Measurements from ENCODE around the gene NRXN3. TPM values are rescaled to one million over a fixed set of nuclear protein-coding genes. Genes with fewer than 3 reads are reported as not detected.

NRXN3 gene
- total and polyA plus RNA-seq, 2 experiments from 2014 or later: 0.08 to 0.11 TPM

- Histone ChIP-seq H3K4me1 (ENCODE audit: insufficient read depth) (no peaks in the 10 kb centered on the region), H3K4me3 (no peak overlapping the region), H3K36me3 (ENCODE audit: low read depth) (no peaks in the 10 kb centered on the region), H3K9me2 (ENCODE audit: insufficient read depth) (no peaks in the 10 kb centered on the region), H3K4me2 (ENCODE audit: unreplicated experiment) (no peak overlapping the region), H3K9me3 (ENCODE audit: low read depth) (no peaks in the 10 kb centered on the region), H3K79me2 (ENCODE audit: insufficient read depth) (no peaks in the 10 kb centered on the region), H4K20me1 (ENCODE audit: insufficient read depth) (no peaks in the 10 kb centered on the region), H3K27me3 (replicated peaks; ENCODE audit: insufficient read depth) (no peaks in the 10 kb centered on the region), H3F3A (ENCODE audit: insufficient read depth) (no peaks in the 10 kb centered on the region), H2AFZ (no peak overlapping the region), H3K27ac (no peak overlapping the region), H3K9ac (no peak overlapping the region)
- TF ChIP-seq EZH2 (IDR thresholded peaks at IDR 0.05; ENCODE audit: insufficient read depth, poor library complexity, severe bottlenecking): no peak
- TF ChIP-seq EZH2phosphoT487 (IDR thresholded peaks at IDR 0.05; ENCODE audit: insufficient read depth, low read depth): no peak
- in situ Hi-C loops (cut with MboI): no loop called here
- DNase-seq: no peak
- WGBS, 2 experiments (ENCODE audit: low coverage in 1 of 2, low lambda C conversion rate in 2 of 2, missing lambda C conversion rate in 2 of 2): 15 to 17% methylated on average over 4 of the region's 4 CpGs
Measured at GRCh38 chr14:79251278-79251677, 1081.1 kb downstream of the NRXN3 start.

GRCh38 chr14:79253576-79253975 lies 1083.4 kb downstream of the NRXN3 start:
- Histone ChIP-seq H3F3A (ENCODE audit: insufficient read depth) (no peaks in the 10 kb centered on the region), H3K9ac (no peak overlapping the region), H3K27ac (no peak overlapping the region), H3K9me2 (ENCODE audit: insufficient read depth) (no peaks in the 10 kb centered on the region), H3K79me2 (ENCODE audit: insufficient read depth) (no peaks in the 10 kb centered on the region), H3K4me1 (ENCODE audit: insufficient read depth) (no peaks in the 10 kb centered on the region), H3K27me3 (replicated peaks; ENCODE audit: insufficient read depth) (no peaks in the 10 kb centered on the region), H3K4me2 (ENCODE audit: unreplicated experiment) (no peak overlapping the region), H3K9me3 (ENCODE audit: low read depth) (no peaks in the 10 kb centered on the region), H4K20me1 (ENCODE audit: insufficient read depth) (no peaks in the 10 kb centered on the region), H3K36me3 (ENCODE audit: low read depth) (no peaks in the 10 kb centered on the region), H3K4me3 (no peak overlapping the region), H2AFZ (no peak overlapping the region)
- 14 to 22% methylated on average over 3 of the region's 3 CpGs for WGBS, 2 experiments (ENCODE audit: low coverage in 1 of 2, low lambda C conversion rate in 2 of 2, missing lambda C conversion rate in 2 of 2)
- in situ Hi-C loops (cut with MboI): no loop called here
- TF ChIP-seq EZH2phosphoT487 (IDR thresholded peaks at IDR 0.05; ENCODE audit: insufficient read depth, low read depth) (no peak), EZH2 (IDR thresholded peaks at IDR 0.05; ENCODE audit: insufficient read depth, poor library complexity, severe bottlenecking) (no peak)
- no peak for DNase-seq

- no peak overlapping the region for H3K9ac ChIP-seq
- 20 to 33% methylated on average over 3 of the region's 3 CpGs for WGBS, 2 experiments (ENCODE audit: low coverage in 1 of 2, low lambda C conversion rate in 2 of 2, missing lambda C conversion rate in 2 of 2)
- H3K9me3 ChIP-seq (ENCODE audit: low read depth): no peaks in the 10 kb centered on the region
- no peaks in the 10 kb centered on the region for H3K27me3 ChIP-seq (replicated peaks; ENCODE audit: insufficient read depth)
- TF ChIP-seq EZH2 (IDR thresholded peaks at IDR 0.05; ENCODE audit: insufficient read depth, poor library complexity, severe bottlenecking) (no peak), EZH2phosphoT487 (IDR thresholded peaks at IDR 0.05; ENCODE audit: insufficient read depth, low read depth) (no peak)
- H3K36me3 ChIP-seq (ENCODE audit: low read depth): no peaks in the 10 kb centered on the region
- no peaks in the 10 kb centered on the region for H3F3A ChIP-seq (ENCODE audit: insufficient read depth)
- in situ Hi-C loops (cut with MboI): no loop called here
- peak; percentile 18 for DNase-seq
- H2AFZ ChIP-seq: no peak overlapping the region
- H3K4me2 ChIP-seq (ENCODE audit: unreplicated experiment): no peak overlapping the region
- no peak overlapping the region for H3K4me3 ChIP-seq
- no peaks in the 10 kb centered on the region for H4K20me1 ChIP-seq (ENCODE audit: insufficient read depth)
- no peaks in the 10 kb centered on the region for H3K79me2 ChIP-seq (ENCODE audit: insufficient read depth)
- no peaks in the 10 kb centered on the region for H3K9me2 ChIP-seq (ENCODE audit: insufficient read depth)
- H3K4me1 ChIP-seq (ENCODE audit: insufficient read depth): no peaks in the 10 kb centered on the region
- no peak overlapping the region for H3K27ac ChIP-seq
Measured at GRCh38 chr14:79254069-79254775, 1084.0 kb downstream of the NRXN3 start.

GRCh38 chr14:79256380-79256779 lies 1086.2 kb downstream of the NRXN3 start:
- Histone ChIP-seq H3K4me1 (ENCODE audit: insufficient read depth) (no peaks in the 10 kb centered on the region), H3K27me3 (replicated peaks; ENCODE audit: insufficient read depth) (no peaks in the 10 kb centered on the region), H3K9me2 (ENCODE audit: insufficient read depth) (no peaks in the 10 kb centered on the region), H3K4me2 (ENCODE audit: unreplicated experiment) (no peak overlapping the region), H3K27ac (no peak overlapping the region), H3K9ac (no peak overlapping the region), H3K36me3 (ENCODE audit: low read depth) (no peaks in the 10 kb centered on the region), H3K79me2 (ENCODE audit: insufficient read depth) (no peaks in the 10 kb centered on the region), H2AFZ (no peak overlapping the region), H3F3A (ENCODE audit: insufficient read depth) (no peaks in the 10 kb centered on the region), H3K9me3 (ENCODE audit: low read depth) (no peaks in the 10 kb centered on the region), H4K20me1 (ENCODE audit: insufficient read depth) (no peaks in the 10 kb centered on the region), H3K4me3 (no peak overlapping the region)
- DNase-seq: no peak
- no peak for TF ChIP-seq EZH2 (IDR thresholded peaks at IDR 0.05; ENCODE audit: insufficient read depth, poor library complexity, severe bottlenecking)
- TF ChIP-seq EZH2phosphoT487 (IDR thresholded peaks at IDR 0.05; ENCODE audit: insufficient read depth, low read depth): no peak
- WGBS, 2 experiments (ENCODE audit: low coverage in 1 of 2, low lambda C conversion rate in 2 of 2, missing lambda C conversion rate in 2 of 2): 17 to 25% methylated on average over 2 of the region's 2 CpGs
- in situ Hi-C loops (cut with MboI): no loop called here
